CD4-positive, alpha-beta T cell treated with Interleukin-6 at 100 ng/mL for 8 hours (primary cell): ENCODE measurements around the gene SPACA7.
"Not testable (repeated sequence)": the region's sequence is repeated elsewhere in the genome, so short reads cannot be mapped to it uniquely, and the experiment has no call there.

ENCODE experiments used
- DNase-seq: peaks from one replicate; pipeline ENCODE4 v3.0.0-alpha.2; 2020; ENCODE audit warnings: mixed read lengths, low spot score

The SPACA7 gene

DNA sequence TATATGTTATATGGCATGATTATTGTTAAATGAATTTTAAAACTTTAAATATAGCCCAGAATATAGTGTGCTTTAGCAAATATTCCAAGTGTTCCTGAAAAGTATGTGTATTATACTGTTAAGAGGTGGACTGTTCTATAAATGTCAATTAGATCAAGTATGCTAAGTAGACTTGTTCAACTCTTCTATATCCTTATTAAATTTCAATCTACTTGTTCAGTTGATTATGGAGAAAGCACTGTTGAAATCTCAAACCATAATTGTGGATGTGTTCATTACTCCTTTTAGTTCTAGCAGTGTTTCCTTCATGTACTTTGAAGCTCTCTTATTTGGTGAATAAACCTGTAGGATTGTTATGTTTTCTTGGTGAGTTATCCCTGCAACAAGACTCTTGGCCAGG is 52.5 kb downstream of the SPACA7 start:
- DNase-seq: no peak

DNA sequence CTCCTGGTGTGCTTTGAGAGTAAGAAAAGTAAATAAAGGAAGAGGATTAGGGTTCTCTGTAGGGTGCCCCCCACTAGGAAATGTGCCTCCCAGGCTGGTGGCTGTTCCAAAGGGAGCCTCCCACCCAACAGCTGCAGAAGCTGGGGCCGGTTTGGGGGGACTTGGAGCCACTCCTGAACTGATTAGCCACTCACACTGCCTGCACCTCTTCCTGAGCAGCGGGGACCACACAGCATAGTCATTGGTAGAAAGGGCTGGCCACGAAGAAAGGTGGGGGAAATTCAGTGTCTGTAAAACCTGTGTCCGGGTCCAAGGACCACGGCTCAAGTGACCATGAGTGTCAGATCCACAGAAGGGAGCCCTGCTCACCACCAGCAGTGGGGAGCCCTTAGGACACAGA is 55.6 kb downstream of the SPACA7 start:
- no peak for DNase-seq

DNA sequence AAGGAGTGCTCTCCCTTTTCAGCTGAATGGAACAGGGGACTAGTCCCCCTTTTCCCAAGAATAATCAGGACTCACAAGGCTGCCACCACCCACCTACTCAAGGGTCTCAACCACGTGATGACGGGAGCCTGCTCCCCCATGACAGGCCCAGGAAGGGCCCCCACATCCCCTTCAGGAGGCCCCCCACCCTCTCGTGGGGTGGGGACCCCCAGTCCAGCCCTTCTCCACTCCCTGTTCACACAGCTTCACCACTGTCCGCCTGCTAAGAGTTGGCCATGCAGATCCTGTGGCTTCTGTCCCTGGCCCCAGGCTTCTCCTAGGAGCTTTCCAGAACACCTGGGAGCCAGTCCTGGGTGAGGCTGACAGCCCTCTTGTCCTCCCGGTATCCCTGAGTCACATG is 56.6 kb downstream of the SPACA7 start:
- not testable (repeated sequence) for DNase-seq

DNA sequence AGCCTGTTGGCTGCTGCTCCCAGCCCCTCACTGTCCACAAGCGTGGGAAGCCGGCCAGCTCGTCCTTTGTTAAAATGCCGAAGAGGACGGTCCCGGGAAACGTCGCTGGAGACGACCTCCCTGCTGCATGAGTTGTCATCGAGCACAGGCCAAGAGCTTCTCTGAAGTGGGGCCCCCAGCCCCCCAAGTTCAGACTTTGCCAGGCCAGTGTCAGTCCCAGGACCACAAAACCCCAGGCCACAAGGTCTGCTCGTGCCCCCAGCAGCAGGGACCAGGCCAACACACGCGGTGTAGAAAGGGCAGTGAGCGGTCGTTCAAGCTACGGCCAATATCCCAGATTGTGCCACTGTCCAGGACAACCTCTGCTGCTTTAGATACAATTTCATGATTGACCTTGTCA is 57.4 kb downstream of the SPACA7 start:
- DNase-seq: not testable (repeated sequence)

DNA sequence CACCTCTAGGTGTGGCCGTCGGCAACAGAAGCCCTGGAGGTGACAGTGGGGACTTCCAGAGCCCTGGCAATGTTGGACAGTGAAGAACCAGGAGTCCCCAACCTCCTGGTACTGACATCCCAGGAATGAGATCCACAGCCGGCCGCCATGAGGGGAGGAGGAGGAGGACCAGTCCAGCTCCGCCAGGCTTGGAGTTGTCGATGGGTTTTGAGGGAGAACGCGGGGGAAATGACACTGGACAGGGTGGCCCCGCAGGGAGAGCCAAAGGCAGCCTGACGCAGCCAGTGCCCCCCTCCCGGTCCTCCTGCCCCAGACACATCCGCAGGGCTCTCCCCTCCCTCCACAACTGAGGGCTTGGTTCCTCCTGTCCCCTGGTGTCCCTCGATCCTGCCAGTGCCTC is 57.9 kb downstream of the SPACA7 start:
- DNase-seq: no peak

DNA sequence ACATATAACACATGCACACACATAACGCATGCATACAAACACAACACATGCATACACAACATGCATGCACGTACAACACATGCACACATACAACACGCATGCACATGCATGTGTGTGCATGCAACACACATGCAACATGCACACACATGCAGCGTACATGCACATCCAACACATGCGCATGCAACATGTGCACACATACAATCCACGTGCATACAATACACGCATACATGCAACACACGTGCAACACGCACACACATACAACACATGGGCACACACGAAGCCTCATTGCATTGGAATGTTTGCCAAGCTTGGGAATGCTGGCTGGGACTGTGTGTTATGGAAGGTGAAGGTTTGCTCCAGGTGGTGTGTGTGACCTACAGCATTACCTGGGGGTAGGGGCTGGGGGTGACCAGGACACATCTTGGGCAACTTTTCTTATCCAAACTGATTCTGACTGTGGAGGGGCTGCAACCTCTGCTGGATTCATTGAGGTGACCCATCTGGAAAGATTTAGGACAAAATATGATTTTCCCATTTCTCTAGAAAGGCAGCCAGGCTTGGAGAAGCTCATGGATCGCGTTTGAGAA is 58.9 kb downstream of the SPACA7 start:
- no peak for DNase-seq

DNA sequence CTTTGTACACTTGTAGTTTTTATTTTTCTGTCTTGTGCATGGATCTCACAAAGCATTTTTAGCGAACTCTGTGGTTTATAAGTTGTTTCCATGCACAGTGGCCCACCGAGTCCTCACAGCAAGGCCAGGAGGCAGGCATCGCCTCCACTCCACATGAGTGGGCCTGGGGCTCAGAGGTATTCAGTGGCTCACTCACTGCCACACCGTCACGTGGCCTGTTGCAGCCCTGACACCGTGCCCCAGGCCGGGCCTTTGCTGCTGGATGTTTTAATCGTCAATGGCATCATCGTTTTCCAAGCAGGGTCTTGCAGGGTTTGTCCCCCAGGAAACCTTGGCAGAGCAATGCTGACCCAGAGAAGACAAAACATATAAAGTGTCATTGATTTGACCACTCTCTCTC is 59.8 kb downstream of the SPACA7 start:
- no peak for DNase-seq

DNA sequence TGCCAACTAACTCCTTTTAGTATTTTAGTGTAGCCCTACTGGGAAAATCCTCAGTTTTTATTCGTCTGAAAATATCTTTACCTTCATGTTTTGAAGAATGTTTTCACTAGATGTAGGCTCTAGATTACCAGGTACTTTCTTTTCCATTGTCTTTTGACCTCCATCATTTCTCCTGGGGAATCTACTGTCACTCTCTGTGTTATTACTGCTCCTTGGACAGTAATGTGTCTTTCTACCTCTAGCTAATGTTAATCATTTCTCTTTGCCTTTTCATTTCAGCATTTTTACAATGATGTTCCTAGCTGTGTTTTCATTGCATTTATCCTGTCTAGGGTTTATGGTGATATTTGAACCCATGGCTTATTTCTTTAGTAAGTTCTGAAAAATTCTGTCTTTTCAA is 61.9 kb downstream of the SPACA7 start:
- DNase-seq: no peak

- no peak for DNase-seq
Observed at GRCh38 chr13:112438515-112438914, 62.4 kb downstream of the SPACA7 start.

GRCh38 chr13:112441226-112441625 is 65.1 kb downstream of the SPACA7 start:
- no peak for DNase-seq

- DNase-seq: no peak
Observed at GRCh38 chr13:112441779-112442310, 65.7 kb downstream of the SPACA7 start.

DNA sequence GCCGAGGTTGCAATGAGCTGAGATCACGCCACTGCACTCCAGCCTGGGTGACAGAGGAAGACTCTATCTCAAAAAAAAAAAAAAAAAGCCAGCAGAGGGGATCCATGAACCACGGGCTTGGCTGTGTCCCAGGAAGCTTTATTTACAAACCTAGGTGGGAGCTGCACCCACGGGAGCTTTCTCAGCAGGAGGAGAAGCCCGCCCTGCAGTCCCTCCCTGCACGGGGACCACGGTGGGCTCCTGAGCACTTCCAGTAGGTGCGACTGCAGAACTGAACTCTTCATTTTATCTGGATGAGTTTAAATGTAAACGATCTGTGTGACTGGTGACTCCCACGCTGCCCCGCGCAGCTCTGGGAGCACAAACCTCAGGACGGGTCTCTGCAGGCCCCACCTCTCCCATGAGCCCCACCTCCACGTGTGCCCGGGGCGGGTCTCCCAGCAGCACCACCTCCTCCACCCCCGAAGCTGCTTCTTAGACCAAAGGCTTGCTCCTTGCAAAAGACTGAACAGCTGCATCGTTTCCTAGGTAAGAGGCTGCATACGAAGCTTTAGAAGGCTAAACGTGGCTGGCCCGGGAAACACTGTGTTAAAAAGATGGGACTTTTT is 66.4 kb downstream of the SPACA7 start:
- no peak for DNase-seq

- no peak for DNase-seq
Observed at GRCh38 chr13:112443191-112443994, 67.2 kb downstream of the SPACA7 start.

DNA sequence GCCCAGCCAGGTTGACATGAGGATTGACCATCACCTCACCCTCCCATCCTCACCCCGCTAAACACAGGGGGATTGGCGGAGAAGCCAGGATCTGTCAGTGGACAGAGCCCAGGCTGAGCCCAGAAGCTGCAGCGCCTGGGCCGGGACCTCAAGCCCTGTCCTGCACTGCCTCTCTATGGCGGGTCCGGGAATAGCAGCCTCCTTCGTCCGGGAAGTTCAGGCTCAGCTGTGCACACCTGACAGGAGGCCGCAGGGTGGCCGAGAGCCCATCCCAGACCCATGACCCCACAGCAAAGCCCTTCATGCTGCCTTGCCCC is 67.8 kb downstream of the SPACA7 start:
- no peak for DNase-seq

DNA sequence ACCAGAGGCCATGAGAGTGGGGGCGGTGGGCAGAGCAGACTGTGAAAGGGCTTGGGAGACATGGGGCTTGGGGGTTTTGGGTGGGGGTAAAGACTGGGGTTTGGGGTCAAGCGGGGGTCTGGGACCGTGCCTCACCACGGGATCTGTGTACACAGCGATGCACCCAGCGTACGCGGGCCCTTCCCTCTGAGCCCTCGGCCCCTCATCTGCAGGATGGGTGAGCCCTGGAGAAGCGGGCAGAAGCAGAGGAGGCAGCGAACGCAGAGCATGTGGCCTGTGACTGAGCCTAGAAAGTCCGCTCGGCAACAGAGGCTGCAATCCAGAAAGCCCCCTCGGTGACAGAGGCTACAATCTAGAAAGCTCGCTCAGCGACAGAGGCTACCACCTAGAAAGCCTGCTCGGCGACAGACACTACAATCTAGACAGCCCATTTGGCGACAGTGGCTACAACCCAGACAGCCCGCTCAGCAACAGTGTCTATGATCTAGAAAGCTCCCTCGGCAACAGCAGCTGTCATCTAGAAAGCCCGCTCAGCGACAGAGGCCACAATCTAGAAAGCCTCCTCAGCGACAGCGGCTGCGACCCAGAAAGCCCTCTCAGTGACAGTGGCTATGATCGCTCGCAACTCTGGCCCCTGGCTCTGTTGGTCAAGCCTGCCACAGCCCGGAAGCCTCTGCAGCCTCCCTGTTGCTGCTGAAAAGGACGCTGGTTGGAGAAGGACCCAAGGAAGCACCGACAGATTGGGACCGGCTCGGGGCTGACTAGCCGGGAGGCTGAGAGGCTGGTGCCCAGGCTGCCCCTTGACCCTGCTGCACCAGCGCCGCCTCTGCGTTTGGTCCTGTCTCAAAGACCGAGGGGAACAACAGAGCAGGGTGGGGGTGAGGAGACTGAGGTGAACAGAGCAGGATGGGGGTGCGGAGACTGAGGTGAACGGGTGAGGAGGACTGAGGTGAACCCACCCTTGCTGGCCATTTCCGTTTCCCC is 68.6 kb downstream of the SPACA7 start:
- no peak for DNase-seq

- DNase-seq: no peak
Observed at GRCh38 chr13:112445411-112446271, 69.5 kb downstream of the SPACA7 start.

DNA sequence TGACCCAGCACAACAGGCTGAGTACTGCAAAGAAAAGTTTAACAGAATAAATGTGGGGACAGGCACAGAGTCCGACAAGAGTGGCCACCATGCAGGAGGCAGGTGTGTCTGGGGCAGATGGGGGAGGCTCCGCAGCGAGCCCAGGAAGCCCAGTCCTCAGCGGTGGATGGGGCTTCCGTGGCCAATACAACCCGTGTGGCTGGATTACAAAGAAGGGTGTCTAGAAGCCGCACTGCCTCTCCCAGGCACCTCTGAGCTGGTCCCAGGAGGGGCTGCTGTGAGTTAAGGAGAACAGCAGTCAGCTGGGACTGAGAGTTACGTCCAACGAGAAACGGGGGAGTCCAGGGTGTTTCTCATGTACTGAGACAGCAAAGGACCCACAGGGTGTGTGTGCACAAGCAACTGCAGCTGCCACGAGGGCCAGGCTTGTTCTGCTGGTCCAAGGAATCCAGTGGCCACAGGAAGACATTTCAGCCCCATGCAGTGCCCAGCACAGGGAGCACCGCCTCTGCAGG is 70.2 kb downstream of the SPACA7 start:
- no peak for DNase-seq

- DNase-seq: no peak
Observed at GRCh38 chr13:112446867-112447266, 70.7 kb downstream of the SPACA7 start.

DNA sequence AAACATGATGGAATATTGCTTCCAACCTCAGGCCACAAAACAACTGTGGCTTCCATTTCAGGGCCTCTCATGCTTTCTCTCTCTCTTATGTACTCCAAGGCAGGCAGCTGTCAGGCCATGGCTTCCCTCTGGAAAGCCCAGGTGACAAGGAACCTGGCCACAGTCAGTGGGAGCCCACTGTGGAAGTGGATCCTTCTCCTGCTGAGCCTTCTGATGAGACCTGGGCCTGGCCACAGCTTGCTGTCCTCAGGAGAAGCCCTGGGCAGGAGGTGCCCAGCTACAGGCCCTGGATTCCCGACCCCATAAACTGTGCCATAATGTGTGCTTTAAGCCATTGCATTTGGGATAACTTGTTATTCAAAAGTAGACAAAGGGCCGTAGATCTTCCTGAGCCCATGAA is 71.2 kb downstream of the SPACA7 start:
- DNase-seq: no peak

DNA sequence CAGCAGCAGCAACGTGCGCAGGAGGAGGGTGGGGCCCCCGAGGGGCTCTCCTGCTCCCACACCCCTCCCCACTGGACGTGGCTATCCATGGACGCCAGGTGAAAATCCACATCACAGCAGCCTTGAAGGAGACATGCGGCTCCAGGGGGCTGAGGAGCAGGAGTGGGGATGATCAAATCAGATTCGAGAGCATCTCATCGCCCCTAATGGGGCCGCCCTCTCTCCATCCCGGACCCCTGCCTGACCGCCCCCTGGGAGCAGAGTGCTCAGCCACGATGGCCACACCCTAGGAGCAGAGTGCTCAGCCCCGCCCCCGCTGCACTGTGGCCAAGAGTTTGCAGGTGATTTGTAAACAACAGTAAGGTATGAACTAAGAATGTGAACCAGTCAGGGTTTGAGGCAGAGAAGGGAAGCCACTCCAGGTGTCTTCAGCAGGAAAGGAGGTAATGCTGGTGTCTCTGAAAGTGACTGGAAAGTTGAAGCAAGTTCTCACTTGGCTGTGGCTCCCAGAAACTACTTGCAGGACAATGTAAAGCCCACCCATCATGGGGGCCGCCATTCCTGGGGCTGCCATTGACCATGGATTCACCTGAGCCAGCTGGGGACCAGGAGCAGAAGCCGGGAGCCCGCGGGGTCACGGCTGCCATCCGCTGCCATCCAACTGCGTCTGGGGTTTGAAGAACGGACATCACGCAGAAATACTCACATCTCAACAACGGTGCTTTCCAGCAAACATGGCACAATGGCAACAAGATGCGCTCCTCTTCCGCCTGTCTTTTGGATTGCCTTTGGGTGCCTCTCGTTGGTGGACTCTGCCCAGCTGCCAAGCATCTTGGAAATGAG is 71.8 kb downstream of the SPACA7 start:
- no peak for DNase-seq
